IMR-90 (cell line): Measurements from ENCODE around the gene RC3H2. TPM values are rescaled to one million over a fixed set of nuclear protein-coding genes. Genes with fewer than 3 reads are reported as not detected.

ENCODE experiments used
- ATAC-seq: fragments of 200-7000 bp; cut with Tn5 transposase; 2 replicates; pipeline ENCODE4 v1.9.1; 2020; ENCODE audit warnings: low read depth, mild to moderate bottlenecking, moderate library complexity
- Bru-seq: library from RNA; stranded (reverse); fragments of 400-500 nt; gene quantifications from one replicate; lab custom pipeline; 2021; lab: Mats Ljungman, UMichigan
- BruChase-seq, 2 experiments: library from RNA; stranded (reverse); fragments of 400-500 nt; gene quantifications; one replicate each; lab custom pipeline; 2021; lab: Mats Ljungman, UMichigan
- BruUV-seq: library from RNA; stranded (reverse); fragments of 400-500 nt; replicated peaks from 2 replicates; lab custom pipeline; 2021; lab: Mats Ljungman, UMichigan
- CTCF ChIA-PET: fragments of 300-600 bp; formaldehyde crosslinking; extraction: SDS; loops from one replicate; lab custom pipeline; 2021; ENCODE audit warnings: antibody characterized with exemption; lab: Yijun Ruan, JAX
- POLR2A ChIA-PET: fragments of 300-600 bp; sonication (Branson Sonifier 250); formaldehyde crosslinking; loops from one replicate; lab custom pipeline; 2022; ENCODE audit warnings: antibody characterized with exemption; ENCODE audit not compliant: unreplicated experiment; lab: Charles Lee
- DNase-seq: peaks from one replicate; pipeline ENCODE4 v3.0.0; 2013
- H2AFZ ChIP-seq: replicated peaks from 2 replicates; pipeline ENCODE3; 2013; ENCODE audit warnings: low read length, mild to moderate bottlenecking; ENCODE audit not compliant: poor library complexity
- H2AK5ac ChIP-seq: 2 replicates; pipeline ENCODE4 v1.6.1; 2013; ENCODE audit warnings: low read depth, low read length, inconsistent platforms
- H2AK9ac ChIP-seq: replicated peaks from 2 replicates; pipeline ENCODE3; 2013; ENCODE audit warnings: mild to moderate bottlenecking, low read depth, low read length, moderate library complexity; ENCODE audit not compliant: poor library complexity
- H2BK120ac ChIP-seq: 2 replicates; pipeline ENCODE4 v1.6.1; 2013; ENCODE audit warnings: low read depth, low read length, inconsistent platforms
- H2BK15ac ChIP-seq: 3 replicates; pipeline ENCODE4 v1.6.1; 2013; ENCODE audit warnings: low read depth, low read length, inconsistent platforms
- H2BK20ac ChIP-seq: 2 replicates; pipeline ENCODE4 v1.6.1; 2013; ENCODE audit warnings: low read depth, mild to moderate bottlenecking, inconsistent platforms, low read length, moderate library complexity
- H2BK5ac ChIP-seq: 2 replicates; pipeline ENCODE4 v1.6.1; 2013; ENCODE audit warnings: mild to moderate bottlenecking, low read depth, low read length, inconsistent platforms; ENCODE audit not compliant: poor library complexity, severe bottlenecking
- H3K14ac ChIP-seq: replicated peaks from 2 replicates; pipeline ENCODE4 v1.6.1; 2013; ENCODE audit warnings: low read depth, low read length, inconsistent platforms
- H3K18ac ChIP-seq: 2 replicates; pipeline ENCODE4 v1.6.1; 2013; ENCODE audit warnings: low read depth, low read length, control low read depth
- H3K23ac ChIP-seq: 2 replicates; pipeline ENCODE4 v1.6.1; 2013; ENCODE audit warnings: low read depth, low read length, inconsistent platforms
- H3K27ac ChIP-seq: 2 replicates; pipeline ENCODE4 v1.5.1; 2013; ENCODE audit warnings: mild to moderate bottlenecking, control low read depth, low read length; ENCODE audit not compliant: insufficient read depth
- H3K27me3 ChIP-seq: 2 replicates; pipeline ENCODE4 v1.6.1; 2013; ENCODE audit warnings: low read length; ENCODE audit not compliant: control insufficient read depth, insufficient read depth
- H3K36me3 ChIP-seq: 2 replicates; pipeline ENCODE4 v1.6.1; 2013; ENCODE audit warnings: low read length, mixed read lengths; ENCODE audit not compliant: control insufficient read depth, insufficient read depth
- H3K4ac ChIP-seq: 2 replicates; pipeline ENCODE4 v1.6.1; 2013; ENCODE audit warnings: low read depth, low read length, inconsistent platforms
- H3K4me1 ChIP-seq: 2 replicates; pipeline ENCODE4 v1.6.1; 2013; ENCODE audit warnings: low read length, mixed read lengths; ENCODE audit not compliant: control insufficient read depth, insufficient read depth
- H3K4me2 ChIP-seq: 2 replicates; pipeline ENCODE4 v1.6.1; 2013; ENCODE audit warnings: low read depth, mild to moderate bottlenecking, control low read depth, low read length, moderate library complexity
- H3K4me3 ChIP-seq: 2 replicates; pipeline ENCODE4 v1.5.1; 2013; ENCODE audit warnings: low read depth, mild to moderate bottlenecking, control low read depth, low read length, moderate library complexity; ENCODE audit not compliant: insufficient read depth
- H3K56ac ChIP-seq: 2 replicates; pipeline ENCODE4 v1.6.1; 2013; ENCODE audit warnings: low read length, inconsistent platforms; ENCODE audit not compliant: insufficient read depth; ENCODE audit errors: extremely low read depth
- H3K79me1 ChIP-seq, 2 experiments: 2 replicates each; pipeline ENCODE4 v1.6.1; 2013; ENCODE audit warnings: low read length in 2 of 2, inconsistent platforms in 1 of 2, low read depth in 1 of 2
- H3K9ac ChIP-seq: 2 replicates; pipeline ENCODE4 v1.6.1; 2013; ENCODE audit warnings: low read depth, low read length, control low read depth
- H3K9me1 ChIP-seq: 2 replicates; pipeline ENCODE4 v1.6.1; 2013; ENCODE audit warnings: low read length, inconsistent platforms; ENCODE audit not compliant: insufficient read depth
- H3K9me3 ChIP-seq: 2 replicates; pipeline ENCODE4 v1.6.1; 2013; ENCODE audit warnings: low read length; ENCODE audit not compliant: control insufficient read depth, insufficient read depth
- H4K20me1 ChIP-seq: 2 replicates; pipeline ENCODE4 v1.6.1; 2013; ENCODE audit warnings: low read length, inconsistent platforms; ENCODE audit not compliant: insufficient read depth
- H4K5ac ChIP-seq: 2 replicates; pipeline ENCODE4 v1.6.1; 2013; ENCODE audit warnings: mild to moderate bottlenecking, low read depth, low read length, control low read depth
- H4K8ac ChIP-seq, 2 experiments: 2 replicates each; pipeline ENCODE4 v1.6.1; 2013; ENCODE audit warnings: low read depth in 2 of 2, low read length in 2 of 2, control low read depth in 1 of 2, inconsistent platforms in 1 of 2
- H4K91ac ChIP-seq: 2 replicates; pipeline ENCODE4 v1.6.1; 2013; ENCODE audit warnings: low read depth, low read length, inconsistent platforms; ENCODE audit not compliant: insufficient read depth
- BHLHE40 ChIP-seq: fragments of 150-350 bp; IDR thresholded peaks from 2 replicates; pipeline ENCODE4 v1.6.1; 2016; ENCODE audit warnings: mild to moderate bottlenecking, low read depth, low read length
- CHD1 ChIP-seq: IDR thresholded peaks from 2 replicates; pipeline ENCODE4 v1.6.1; 2012; ENCODE audit warnings: low read depth, low read length, improper control_type of control experiment
- MXI1 ChIP-seq: IDR thresholded peaks from 2 replicates; pipeline ENCODE4 v1.6.1; 2012; ENCODE audit warnings: low read depth, mild to moderate bottlenecking, low read length, moderate library complexity, borderline replicate concordance
- NFE2L2 ChIP-seq: fragments of 150-350 bp; IDR thresholded peaks from 2 replicates; pipeline ENCODE4 v1.6.1; 2016; ENCODE audit warnings: low read depth, mild to moderate bottlenecking, low read length
- RFX5 ChIP-seq: IDR thresholded peaks from 2 replicates; pipeline ENCODE4 v1.8.0; 2012; ENCODE audit warnings: low read depth, mild to moderate bottlenecking, low read length, moderate library complexity
- USF2 ChIP-seq: fragments of 150-350 bp; IDR thresholded peaks from 2 replicates; pipeline ENCODE4 v1.6.1; 2017; ENCODE audit warnings: mild to moderate bottlenecking, antibody characterized with exemption, low read length, low read depth
- WGBS, 2 experiments: methylation state at CpG; one replicate each; pipeline versions ENCODE4 v1.1.5 to v1.1.7; 2013; ENCODE audit warnings: missing lambda C conversion rate in 2 of 2; ENCODE audit not compliant: insufficient read length in 1 of 2; ENCODE audit errors: extremely low coverage in 2 of 2; 5-methylcytosine and 5-hydroxymethylcytosine counted together
- dilution Hi-C: fragments of 300-500 bp; cut with HindIII; formaldehyde crosslinking; loops from one replicate; pipeline ENCODE4 v1.14.3; 2018; ENCODE audit warnings: low sequenced_read_pairs; ENCODE audit not compliant: unreplicated experiment
- in situ Hi-C: fragments of 300-500 bp; cut with MboI; formaldehyde crosslinking; loops from 3 replicates; pipeline ENCODE4 v1.14.3; 2019; ENCODE audit warnings: low sequenced_read_pairs, inconsistent platforms, mixed read lengths
- intact Hi-C: fragments of 100-400 bp; cut with micrococcal nuclease; formaldehyde crosslinking; loops from 2 replicates; pipeline ENCODE4 v1.10.0; 2022
- long read RNA-seq: library from polyadenylated mRNA; unstranded; transcript quantifications from one replicate; pipeline ENCODE4 v2.0.0, GENCODE V29; 2021; ENCODE audit not compliant: unreplicated experiment
- polyA plus RNA-seq, 3 experiments: library from polyadenylated mRNA; depleted of rRNA; stranded (reverse); fragments of >200 nt; gene quantifications; 2 replicates each; pipeline ENCODE4 v1.2.3, GENCODE V29; 2012; ENCODE audit warnings: low replicate concordance in 1 of 3
- total RNA-seq: library from RNA; depleted of rRNA; stranded (reverse); fragments of >200 nt; gene quantifications from 2 replicates; pipeline ENCODE4 v1.2.3, GENCODE V29; 2012; rRNA removed
- TF ChIP-seq, protein P1 (sequence below): fragments of 150-350 bp; IDR thresholded peaks from 2 replicates; pipeline ENCODE4 v1.6.1; 2016; ENCODE audit warnings: low read depth, mild to moderate bottlenecking, low read length, moderate library complexity, borderline replicate concordance

RC3H2 gene, protein sequence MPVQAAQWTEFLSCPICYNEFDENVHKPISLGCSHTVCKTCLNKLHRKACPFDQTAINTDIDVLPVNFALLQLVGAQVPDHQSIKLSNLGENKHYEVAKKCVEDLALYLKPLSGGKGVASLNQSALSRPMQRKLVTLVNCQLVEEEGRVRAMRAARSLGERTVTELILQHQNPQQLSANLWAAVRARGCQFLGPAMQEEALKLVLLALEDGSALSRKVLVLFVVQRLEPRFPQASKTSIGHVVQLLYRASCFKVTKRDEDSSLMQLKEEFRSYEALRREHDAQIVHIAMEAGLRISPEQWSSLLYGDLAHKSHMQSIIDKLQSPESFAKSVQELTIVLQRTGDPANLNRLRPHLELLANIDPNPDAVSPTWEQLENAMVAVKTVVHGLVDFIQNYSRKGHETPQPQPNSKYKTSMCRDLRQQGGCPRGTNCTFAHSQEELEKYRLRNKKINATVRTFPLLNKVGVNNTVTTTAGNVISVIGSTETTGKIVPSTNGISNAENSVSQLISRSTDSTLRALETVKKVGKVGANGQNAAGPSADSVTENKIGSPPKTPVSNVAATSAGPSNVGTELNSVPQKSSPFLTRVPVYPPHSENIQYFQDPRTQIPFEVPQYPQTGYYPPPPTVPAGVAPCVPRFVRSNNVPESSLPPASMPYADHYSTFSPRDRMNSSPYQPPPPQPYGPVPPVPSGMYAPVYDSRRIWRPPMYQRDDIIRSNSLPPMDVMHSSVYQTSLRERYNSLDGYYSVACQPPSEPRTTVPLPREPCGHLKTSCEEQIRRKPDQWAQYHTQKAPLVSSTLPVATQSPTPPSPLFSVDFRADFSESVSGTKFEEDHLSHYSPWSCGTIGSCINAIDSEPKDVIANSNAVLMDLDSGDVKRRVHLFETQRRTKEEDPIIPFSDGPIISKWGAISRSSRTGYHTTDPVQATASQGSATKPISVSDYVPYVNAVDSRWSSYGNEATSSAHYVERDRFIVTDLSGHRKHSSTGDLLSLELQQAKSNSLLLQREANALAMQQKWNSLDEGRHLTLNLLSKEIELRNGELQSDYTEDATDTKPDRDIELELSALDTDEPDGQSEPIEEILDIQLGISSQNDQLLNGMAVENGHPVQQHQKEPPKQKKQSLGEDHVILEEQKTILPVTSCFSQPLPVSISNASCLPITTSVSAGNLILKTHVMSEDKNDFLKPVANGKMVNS
- 55.5 and 58.4 TPM in 2 replicates for total RNA-seq
- 14.7 and 14.9 TPM in 2 replicates for polyA plus RNA-seq (2012; rRNA removed)
- 4.9 and 5.5 TPM in 2 replicates for polyA plus RNA-seq (2012; cell fraction: cytosol; rRNA removed)
- 4.7 and 24.6 TPM in 2 replicates for polyA plus RNA-seq (2012; cell fraction: nucleus; rRNA removed; ENCODE audit: low replicate concordance)
- Bru-seq, nascent RNA: percentile 91 among the genes with signal in this experiment
- percentile 91 among the genes with signal in this experiment for BruChase-seq, experiment 1, labeled RNA remaining after a 6-hour chase
- percentile 94 among the genes with signal in this experiment for BruChase-seq, experiment 2, labeled RNA remaining after a 2-hour chase
- long read RNA-seq, transcript RC3H2-202 (21 exons, 3,991 nt): major isoform, 14 of 46 reads
- long read RNA-seq, partial matches to known transcripts: 10 of 46 reads
- long read RNA-seq, other reads (novel, unspliced or antisense): 21 of 46 reads

DNA sequence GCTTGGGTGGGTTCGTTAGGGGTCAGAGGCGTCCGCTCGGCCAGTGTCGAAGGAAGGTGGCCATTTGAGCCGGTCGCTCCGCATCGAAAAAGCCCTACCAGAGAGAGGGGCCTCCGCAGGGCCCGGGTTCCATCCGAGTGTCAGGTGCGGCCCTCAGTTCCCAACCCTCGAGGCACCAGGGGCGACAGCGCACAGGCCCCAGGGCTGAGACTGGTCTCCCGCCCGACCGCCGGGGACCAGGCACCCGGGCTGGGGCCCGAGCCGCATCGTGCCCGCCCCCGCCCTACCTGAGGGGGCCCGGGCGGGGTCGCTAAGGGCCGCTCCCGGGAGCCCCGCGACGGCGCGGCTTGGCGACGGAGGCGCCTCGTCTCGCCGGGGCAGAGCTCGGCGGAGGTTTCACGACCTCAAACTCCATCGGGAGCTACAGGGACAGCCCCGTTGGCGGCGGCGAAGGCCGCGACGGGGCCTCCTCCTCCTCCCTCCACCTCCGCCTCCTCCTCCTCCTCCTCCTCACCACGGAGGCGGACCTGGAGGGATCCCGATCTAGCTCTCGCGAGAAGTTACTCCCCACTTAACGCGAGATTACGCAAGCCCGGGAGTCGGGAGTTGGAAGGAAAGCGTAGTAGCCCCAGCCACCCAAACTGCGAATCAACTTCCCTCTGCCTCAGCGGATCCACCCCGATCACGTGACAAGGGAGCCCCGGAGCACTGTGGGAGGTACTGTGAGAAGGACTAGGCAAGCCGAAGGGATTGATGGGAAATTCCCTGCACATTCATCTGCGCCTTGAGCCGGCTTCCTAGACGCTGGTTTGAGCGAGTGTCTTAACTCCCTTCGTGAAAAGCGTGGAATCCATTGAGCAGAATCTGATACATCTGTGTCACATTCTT lies at the start of gene RC3H2:
Gene RC3H2, minus strand, starts transcription at position 537 of the 888 bp plus-strand sequence. CDS start 7,850 bp downstream, outside the sequence.
- Histone ChIP-seq H3K9me3 (no peaks in the 10 kb centered on the region), H3K4me2 (peak within 1 kb of the TSS; percentile 96), H3K36me3 (no peaks in the 10 kb centered on the region; the same call in 1 of the 2 replicates), H3K9ac (peak within 1 kb of the TSS; percentile 98), H2BK20ac (no peak within 1 kb of the TSS), H4K8ac (peak within 1 kb of the TSS; percentile 94 to 100), H3K18ac (peak within 1 kb of the TSS; percentile 65), H3K4ac (peak within 1 kb of the TSS; percentile 97), H2BK5ac (peak within 1 kb of the TSS; percentile 83), H3K79me1 (peaks cover 6 to 9% of the 10 kb centered on the region in 2 experiments; a peak in 2 of 4 replicates), H3K9me1 (no peaks in the 10 kb centered on the region), H3K27ac (peak within 1 kb of the TSS; percentile 95), H2BK120ac (peak within 1 kb of the TSS; percentile 82), H2AFZ (peak within 1 kb of the TSS; percentile 94), H3K23ac (peak within 1 kb of the TSS; percentile 100), H4K91ac (peak within 1 kb of the TSS; percentile 83), H2AK5ac (peak within 1 kb of the TSS; percentile 85), H3K27me3 (no peaks in the 10 kb centered on the region), H4K20me1 (peaks cover 11% of the 10 kb centered on the region; the same call in 1 of the 2 replicates), H3K56ac (peak within 1 kb of the TSS; percentile 93), H3K4me1 (0 out of 2 replicates have a peak, but pooled peaks cover 2% of the 10 kb centered on the region), H3K4me3 (peak within 1 kb of the TSS; percentile 99), H4K5ac (peak within 1 kb of the TSS; percentile 77), H3K14ac (peak within 1 kb of the TSS; percentile 99), H2BK15ac (peak within 1 kb of the TSS; percentile 56; the same call in 1 of the 3 replicates), H2AK9ac (peak within 1 kb of the TSS; percentile 95)
- ATAC-seq (peak; percentile 95), DNase-seq (peak; percentile 100)
- ChIA-PET POLR2A (no interaction called here), CTCF (interaction anchor here (0.5 kb wide), 1 partner anchor 757 kb away, joined by 4 read pairs; no protein-coding TSS in a partner anchor)
- in situ Hi-C loops (no loop called here), intact Hi-C loops (loop anchor here (2.0 kb wide), 3 partner anchors 36 to 446 kb away; partner anchors contain the start of gene RABGAP1), dilution Hi-C loops (no loop called here)
- BruUV-seq: no TSS peak
- 1% methylated on average over 11 of the region's 77 CpGs; no CpG with 5 or more reads in 1 of the 2 experiments for WGBS, 2 experiments
- TF ChIP-seq MXI1: peak; percentile 50; the same call in 1 of the 2 replicates
- TF ChIP-seq RFX5: no peak
- TF ChIP-seq BHLHE40: peak; percentile 80
- TF ChIP-seq, protein P1, sequence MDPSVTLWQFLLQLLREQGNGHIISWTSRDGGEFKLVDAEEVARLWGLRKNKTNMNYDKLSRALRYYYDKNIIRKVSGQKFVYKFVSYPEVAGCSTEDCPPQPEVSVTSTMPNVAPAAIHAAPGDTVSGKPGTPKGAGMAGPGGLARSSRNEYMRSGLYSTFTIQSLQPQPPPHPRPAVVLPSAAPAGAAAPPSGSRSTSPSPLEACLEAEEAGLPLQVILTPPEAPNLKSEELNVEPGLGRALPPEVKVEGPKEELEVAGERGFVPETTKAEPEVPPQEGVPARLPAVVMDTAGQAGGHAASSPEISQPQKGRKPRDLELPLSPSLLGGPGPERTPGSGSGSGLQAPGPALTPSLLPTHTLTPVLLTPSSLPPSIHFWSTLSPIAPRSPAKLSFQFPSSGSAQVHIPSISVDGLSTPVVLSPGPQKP: no peak
- TF ChIP-seq NFE2L2: no peak
- no peak for TF ChIP-seq CHD1
- peak; percentile 98 for TF ChIP-seq USF2
